Limb (tissue), 2 donors: ENCODE results near the gene IARS2.
"Not testable (repeated sequence)": the region's sequence is repeated elsewhere in the genome, so short reads cannot be mapped to it uniquely, and the experiment has no call there.

Experiments used
- DNase-seq, 2 donors: peaks; one replicate each; pipeline ENCODE4 v3.0.0-alpha.2; 2016; ENCODE audit errors: extremely low spot score in 2 of 2

IARS2 gene

GRCh38 chr1:220164517-220164916 lies 70.6 kb downstream of the IARS2 start:
- DNase-seq: no peak

- no peak for DNase-seq
These were observed 72.9 kb downstream of the IARS2 start for GRCh38 chr1:220166853-220167252.

- DNase-seq: not testable (repeated sequence)
These were observed 76.0 kb downstream of the IARS2 start for GRCh38 chr1:220169887-220170286.

GRCh38 chr1:220170836-220171526 lies 77.0 kb downstream of the IARS2 start:
- DNase-seq: no peak

GRCh38 chr1:220176540-220176939 lies 82.6 kb downstream of the IARS2 start:
- no peak for DNase-seq

GRCh38 chr1:220182111-220182510 lies 88.2 kb downstream of the IARS2 start:
- DNase-seq: no peak

GRCh38 chr1:220182656-220183055 lies 88.7 kb downstream of the IARS2 start:
- no peak for DNase-seq

- DNase-seq: no peak
These were observed 90.6 kb downstream of the IARS2 start for GRCh38 chr1:220184506-220184905.

GRCh38 chr1:220186752-220187151 lies 92.8 kb downstream of the IARS2 start:
- no peak for DNase-seq

- DNase-seq: no peak
These were observed 94.6 kb downstream of the IARS2 start for GRCh38 chr1:220188538-220188937.

GRCh38 chr1:220189750-220190347 lies 95.9 kb downstream of the IARS2 start:
- DNase-seq: peak in 1 of 2 donors; percentile 37

GRCh38 chr1:220195701-220196100 lies 101.8 kb downstream of the IARS2 start:
- no peak for DNase-seq
